Fibroblast of villous mesenchyme (primary cell): ENCODE results near the gene MRLN. TPM values are rescaled to one million over a fixed set of nuclear protein-coding genes. Genes with fewer than 3 reads are reported as not detected.

Experiments
- total RNA-seq: library from RNA; depleted of rRNA; stranded (reverse); fragments of >200 nt; gene quantifications from 2 replicates; pipeline ENCODE4 v1.2.3, GENCODE V29; 2012

The MRLN gene
- total RNA-seq, 1 donor: not detected

Other genes starting within 250 kb of the MRLN start
- under 0.01 TPM in 1 of 2 replicates, not detected in the other for gene SLC16A9, start 43.6 kb downstream of the MRLN start, total RNA-seq
- gene CCDC6, start 153.1 kb upstream of the MRLN start, total RNA-seq: 33.5 and 52.2 TPM in 2 replicates